ENCODE measurements around the gene SLC22A5.

DNA sequence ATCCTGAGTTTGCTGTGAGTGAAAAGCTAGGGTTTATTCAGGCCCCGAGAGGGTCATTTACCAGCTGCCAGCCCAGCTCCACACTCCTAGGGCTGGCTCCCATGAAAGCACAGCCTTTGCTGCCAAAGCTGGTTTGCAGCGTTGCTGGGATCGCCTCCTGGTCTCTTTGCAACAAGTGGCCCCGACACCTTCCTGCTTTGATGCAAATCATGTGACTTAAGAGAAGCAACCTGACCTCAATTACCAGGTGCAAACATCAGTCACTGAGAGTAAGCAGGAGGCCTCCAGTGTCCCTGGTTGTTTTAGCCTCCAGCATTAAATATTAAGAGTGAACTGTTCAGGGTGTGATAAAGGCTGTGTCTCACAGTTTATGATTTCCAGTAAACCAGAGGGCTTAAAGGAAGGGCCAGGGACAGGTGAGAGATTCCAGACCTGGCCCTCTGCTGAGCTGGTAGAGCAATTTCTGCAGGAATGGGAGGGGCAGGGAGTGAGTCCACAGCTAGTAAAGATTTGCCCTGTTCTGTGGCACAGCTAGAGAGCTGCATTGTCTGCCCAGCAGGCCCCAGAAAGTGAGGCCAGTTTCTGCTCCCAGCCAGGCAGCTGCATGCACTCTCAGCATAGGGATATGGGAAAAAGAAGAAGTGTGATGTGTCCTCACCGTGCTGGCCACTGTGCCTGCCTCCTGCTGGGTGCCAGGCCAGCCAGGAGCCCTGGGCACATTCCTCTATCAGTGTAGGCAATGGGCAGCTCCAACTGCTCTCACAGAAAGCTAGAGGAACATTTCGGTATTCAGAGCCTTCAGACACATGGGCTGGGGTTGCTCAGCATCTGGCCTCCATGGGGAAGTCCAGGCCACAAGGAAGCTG lies 58.0 kb downstream of the SLC22A5 start:
- TF ChIP-seq, protein P1, sequence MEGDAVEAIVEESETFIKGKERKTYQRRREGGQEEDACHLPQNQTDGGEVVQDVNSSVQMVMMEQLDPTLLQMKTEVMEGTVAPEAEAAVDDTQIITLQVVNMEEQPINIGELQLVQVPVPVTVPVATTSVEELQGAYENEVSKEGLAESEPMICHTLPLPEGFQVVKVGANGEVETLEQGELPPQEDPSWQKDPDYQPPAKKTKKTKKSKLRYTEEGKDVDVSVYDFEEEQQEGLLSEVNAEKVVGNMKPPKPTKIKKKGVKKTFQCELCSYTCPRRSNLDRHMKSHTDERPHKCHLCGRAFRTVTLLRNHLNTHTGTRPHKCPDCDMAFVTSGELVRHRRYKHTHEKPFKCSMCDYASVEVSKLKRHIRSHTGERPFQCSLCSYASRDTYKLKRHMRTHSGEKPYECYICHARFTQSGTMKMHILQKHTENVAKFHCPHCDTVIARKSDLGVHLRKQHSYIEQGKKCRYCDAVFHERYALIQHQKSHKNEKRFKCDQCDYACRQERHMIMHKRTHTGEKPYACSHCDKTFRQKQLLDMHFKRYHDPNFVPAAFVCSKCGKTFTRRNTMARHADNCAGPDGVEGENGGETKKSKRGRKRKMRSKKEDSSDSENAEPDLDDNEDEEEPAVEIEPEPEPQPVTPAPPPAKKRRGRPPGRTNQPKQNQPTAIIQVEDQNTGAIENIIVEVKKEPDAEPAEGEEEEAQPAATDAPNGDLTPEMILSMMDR (conservative IDR thresholded peaks at IDR 0.05) = no peak
- TF ChIP-seq EZH2 (IDR thresholded peaks at IDR 0.05; ENCODE audit: low read depth) = no peak
